ENCODE measurements around the gene COTL1.

Gene COTL1

GRCh38 chr16:84557059-84557458, 60.8 kb downstream of the COTL1 start:
- Histone ChIP-seq H3K4me2 (no peak overlapping the region), H3K36me3 (ENCODE audit: insufficient read depth) (no peaks in the 10 kb centered on the region), H3K9ac (no peak overlapping the region), H4K20me1 (ENCODE audit: insufficient read depth) (no peaks in the 10 kb centered on the region), H3K79me2 (ENCODE audit: insufficient read depth, low read depth) (no peaks in the 10 kb centered on the region), H2AFZ (ENCODE audit: low read depth) (no peak overlapping the region), H3K4me3 (IDR thresholded peaks at IDR 0.05; ENCODE audit: insufficient read depth, low read depth, low read length) (no peak overlapping the region), H3K4me1 (ENCODE audit: low read depth, poor library complexity, severe bottlenecking) (no peaks in the 10 kb centered on the region), H3K27ac (no peak overlapping the region), H3K27me3 (ENCODE audit: insufficient read depth, low read depth) (peaks cover 42% of the 10 kb centered on the region; the same call in 1 of the 2 replicates)
- TF ChIP-seq CTCF (conservative IDR thresholded peaks at IDR 0.05; ENCODE audit: low read depth, low read length) = no peak

DNA sequence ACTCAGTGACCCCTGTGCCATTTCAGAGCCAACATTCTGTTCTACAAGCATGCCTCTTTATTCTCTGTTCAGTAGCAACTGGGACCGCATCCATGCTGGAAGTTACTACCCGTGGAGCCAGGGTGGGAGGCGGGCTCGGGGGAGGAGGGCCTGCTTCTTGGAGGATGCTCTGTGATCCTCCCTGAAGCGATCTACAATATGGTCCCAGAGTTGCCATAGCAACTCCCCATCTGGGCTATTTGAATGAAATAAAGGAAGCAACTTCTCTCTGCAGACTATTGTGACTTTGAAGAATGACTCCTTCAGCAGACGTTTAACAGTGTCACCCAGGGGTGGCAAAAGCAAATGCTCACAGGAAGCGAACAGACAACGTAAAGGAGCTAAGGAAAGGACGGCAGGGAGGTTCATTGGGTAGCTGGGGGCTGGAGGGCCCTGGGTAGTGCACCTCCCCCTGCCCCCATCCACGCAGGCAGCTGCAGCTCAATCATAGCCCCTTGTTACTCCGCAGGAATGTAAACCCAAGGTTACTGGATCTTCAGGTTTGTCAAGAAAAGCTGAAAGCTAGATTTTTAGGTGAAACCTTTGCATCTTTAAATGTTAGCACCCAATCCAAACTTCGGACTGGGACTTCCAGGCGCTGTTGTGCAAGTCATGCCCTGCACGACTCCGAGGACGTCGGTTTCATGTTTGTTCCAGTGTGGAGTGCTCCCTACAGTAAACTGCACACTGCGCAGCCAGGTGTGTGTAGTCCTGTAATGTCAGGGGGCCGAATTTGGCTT, 62.3 kb downstream of the COTL1 start:
- Histone ChIP-seq H3K79me2 (ENCODE audit: insufficient read depth, low read depth) (no peaks in the 10 kb centered on the region), H3K4me2 (no peak overlapping the region)

GRCh38 chr16:84554627-84555328, 63.1 kb downstream of the COTL1 start:
- no peak overlapping the region for H2AFZ ChIP-seq (ENCODE audit: low read depth)
- no peak for TF ChIP-seq CTCF (conservative IDR thresholded peaks at IDR 0.05; ENCODE audit: low read depth, low read length)
- H3K27ac ChIP-seq = no peak overlapping the region
- no peak overlapping the region for H3K4me3 ChIP-seq (IDR thresholded peaks at IDR 0.05; ENCODE audit: insufficient read depth, low read depth, low read length)
- no peaks in the 10 kb centered on the region for H3K36me3 ChIP-seq (ENCODE audit: insufficient read depth)
- H3K79me2 ChIP-seq (ENCODE audit: insufficient read depth, low read depth) = no peaks in the 10 kb centered on the region
- H4K20me1 ChIP-seq (ENCODE audit: insufficient read depth) = no peaks in the 10 kb centered on the region
- no peaks in the 10 kb centered on the region for H3K4me1 ChIP-seq (ENCODE audit: low read depth, poor library complexity, severe bottlenecking)
- H3K27me3 ChIP-seq (ENCODE audit: insufficient read depth, low read depth) = peaks cover 42% of the 10 kb centered on the region; the same call in 1 of the 2 replicates
- H3K9ac ChIP-seq = no peak overlapping the region
- no peak overlapping the region for H3K4me2 ChIP-seq

More for the DNA sequence above, 62.3 kb downstream of the COTL1 start:
- no peaks in the 10 kb centered on the region for H3K36me3 ChIP-seq (ENCODE audit: insufficient read depth)
- no peak overlapping the region for H2AFZ ChIP-seq (ENCODE audit: low read depth)
- no peak overlapping the region for H3K4me3 ChIP-seq (IDR thresholded peaks at IDR 0.05; ENCODE audit: insufficient read depth, low read depth, low read length)
- H3K27me3 ChIP-seq (ENCODE audit: insufficient read depth, low read depth) = peaks cover 42% of the 10 kb centered on the region; the same call in 1 of the 2 replicates
- H3K9ac ChIP-seq = no peak overlapping the region
- TF ChIP-seq CTCF (conservative IDR thresholded peaks at IDR 0.05; ENCODE audit: low read depth, low read length) = no peak
- no peaks in the 10 kb centered on the region for H4K20me1 ChIP-seq (ENCODE audit: insufficient read depth)
- H3K4me1 ChIP-seq (ENCODE audit: low read depth, poor library complexity, severe bottlenecking) = no peaks in the 10 kb centered on the region
- H3K27ac ChIP-seq = no peak overlapping the region

- Histone ChIP-seq H3K79me2 (ENCODE audit: insufficient read depth, low read depth) (no peaks in the 10 kb centered on the region), H3K4me2 (no peak overlapping the region), H3K27ac (no peak overlapping the region), H4K20me1 (ENCODE audit: insufficient read depth) (no peaks in the 10 kb centered on the region), H3K4me3 (IDR thresholded peaks at IDR 0.05; ENCODE audit: insufficient read depth, low read depth, low read length) (no peak overlapping the region), H2AFZ (ENCODE audit: low read depth) (no peak overlapping the region; the same call in 1 of the 2 replicates), H3K4me1 (ENCODE audit: low read depth, poor library complexity, severe bottlenecking) (no peaks in the 10 kb centered on the region), H3K9ac (no peak overlapping the region), H3K36me3 (ENCODE audit: insufficient read depth) (no peaks in the 10 kb centered on the region), H3K27me3 (ENCODE audit: insufficient read depth, low read depth) (peaks cover 43% of the 10 kb centered on the region)
- no peak for TF ChIP-seq CTCF (conservative IDR thresholded peaks at IDR 0.05; ENCODE audit: low read depth, low read length)
Measured at GRCh38 chr16:84553873-84554399, 63.9 kb downstream of the COTL1 start.
